PC-3 (cell line): ENCODE results near the gene KHDRBS2. TPM values are rescaled to one million over a fixed set of nuclear protein-coding genes. Genes with fewer than 3 reads are reported as not detected.

Experiments used
- ATAC-seq: fragments of 200-7000 bp; cut with Tn5 transposase; 2 replicates; pipeline ENCODE4 v1.9.1; 2020; ENCODE audit warnings: mild to moderate bottlenecking, moderate library complexity
- BruUV-seq: library from RNA; stranded (reverse); fragments of 400-500 nt; replicated peaks from 2 replicates; lab custom pipeline; 2021; lab: Mats Ljungman, UMichigan
- CTCF ChIA-PET: fragments of 300-600 bp; sonication (Branson Sonifier 250); formaldehyde crosslinking; loops from one replicate; lab custom pipeline; 2022; ENCODE audit warnings: antibody characterized with exemption; lab: Charles Lee
- POLR2A ChIA-PET: fragments of 300-600 bp; sonication (Branson Sonifier 250); formaldehyde crosslinking; loops from one replicate; lab custom pipeline; 2022; ENCODE audit warnings: antibody characterized with exemption; ENCODE audit not compliant: unreplicated experiment; lab: Charles Lee
- DNase-seq: peaks from one replicate; pipeline ENCODE4 v3.0.0-alpha.2; 2015
- H2AFZ ChIP-seq: fragments of 300-600 bp; sonication (generic); 2 replicates; pipeline ENCODE4 v1.6.0; 2016; ENCODE audit warnings: antibody characterized with exemption, low read length
- H3F3A ChIP-seq: fragments of 300-600 bp; sonication (generic); one replicate; pipeline ENCODE4 v1.6.0; 2017; ENCODE audit warnings: antibody characterized with exemption, low read length, control low read depth, mild to moderate bottlenecking; ENCODE audit not compliant: unreplicated experiment
- H3K27ac ChIP-seq: fragments of 300-600 bp; sonication (generic); 2 replicates; pipeline ENCODE4 v1.5.1; 2016; ENCODE audit warnings: mild to moderate bottlenecking, low read length
- H3K27me3 ChIP-seq: fragments of 300-600 bp; sonication (generic); 2 replicates; pipeline ENCODE4 v1.6.1; 2016; ENCODE audit warnings: low read length, mixed read lengths
- H3K36me3 ChIP-seq: fragments of 300-600 bp; sonication (generic); 2 replicates; pipeline ENCODE4 v1.6.1; 2016; ENCODE audit warnings: low read depth, mixed run types, low read length, mixed read lengths
- H3K4me1 ChIP-seq: fragments of 300-600 bp; sonication (generic); 2 replicates; pipeline ENCODE4 v1.5.1; 2016; ENCODE audit warnings: low read length; ENCODE audit not compliant: insufficient read depth
- H3K4me2 ChIP-seq: fragments of 300-600 bp; sonication (generic); 2 replicates; pipeline ENCODE4 v1.6.0; 2016; ENCODE audit warnings: low read length
- H3K4me3 ChIP-seq: fragments of 300-600 bp; sonication (generic); 2 replicates; pipeline ENCODE4 v1.5.1; 2016; ENCODE audit warnings: mild to moderate bottlenecking, low read length, mixed read lengths
- H3K79me2 ChIP-seq: fragments of 300-600 bp; sonication (generic); 2 replicates; pipeline ENCODE4 v1.6.1; 2017; ENCODE audit warnings: low read length, mixed read lengths
- H3K9ac ChIP-seq: fragments of 300-600 bp; sonication (generic); 2 replicates; pipeline ENCODE4 v1.6.0; 2016; ENCODE audit warnings: mild to moderate bottlenecking, low read length
- H3K9me2 ChIP-seq: fragments of 300-600 bp; sonication (generic); replicated peaks from 2 replicates; pipeline ENCODE4 v1.6.1; 2016; ENCODE audit warnings: mixed run types, low read length, mixed read lengths
- H3K9me3 ChIP-seq: fragments of 300-600 bp; sonication (generic); 2 replicates; pipeline ENCODE4 v1.6.1; 2016; ENCODE audit warnings: low read length, mixed read lengths
- H4K20me1 ChIP-seq: fragments of 300-600 bp; sonication (generic); 2 replicates; pipeline ENCODE4 v1.6.1; 2016; ENCODE audit warnings: low read length, mixed read lengths
- CTCF ChIP-seq: fragments of 300-600 bp; sonication (generic); conservative IDR thresholded peaks from 2 replicates; pipeline ENCODE4 v1.5.1; 2017; ENCODE audit warnings: antibody characterized with exemption, low read depth, mild to moderate bottlenecking, low read length
- EZH2 ChIP-seq: fragments of 300-600 bp; sonication (generic); IDR thresholded peaks from one replicate; pipeline ENCODE4 v1.6.1; 2017; ENCODE audit warnings: antibody characterized with exemption, mild to moderate bottlenecking, low read length; ENCODE audit not compliant: unreplicated experiment
- EZH2phosphoT487 ChIP-seq: fragments of 300-600 bp; sonication (generic); IDR thresholded peaks from 2 replicates; pipeline ENCODE4 v1.6.1; 2018; ENCODE audit warnings: mild to moderate bottlenecking, antibody characterized with exemption, low read length, borderline replicate concordance
- intact Hi-C: fragments of 100-400 bp; cut with micrococcal nuclease; formaldehyde crosslinking; loops from 2 replicates; pipeline ENCODE4 v1.9.0; 2023
- total RNA-seq: library from RNA; depleted of rRNA; stranded (reverse); fragments of >200 nt; gene quantifications from 2 replicates; pipeline ENCODE4 v1.2.3, GENCODE V29; 2014

The KHDRBS2 gene
- total RNA-seq, 1 experiment from 2014 or later = not detected

DNA sequence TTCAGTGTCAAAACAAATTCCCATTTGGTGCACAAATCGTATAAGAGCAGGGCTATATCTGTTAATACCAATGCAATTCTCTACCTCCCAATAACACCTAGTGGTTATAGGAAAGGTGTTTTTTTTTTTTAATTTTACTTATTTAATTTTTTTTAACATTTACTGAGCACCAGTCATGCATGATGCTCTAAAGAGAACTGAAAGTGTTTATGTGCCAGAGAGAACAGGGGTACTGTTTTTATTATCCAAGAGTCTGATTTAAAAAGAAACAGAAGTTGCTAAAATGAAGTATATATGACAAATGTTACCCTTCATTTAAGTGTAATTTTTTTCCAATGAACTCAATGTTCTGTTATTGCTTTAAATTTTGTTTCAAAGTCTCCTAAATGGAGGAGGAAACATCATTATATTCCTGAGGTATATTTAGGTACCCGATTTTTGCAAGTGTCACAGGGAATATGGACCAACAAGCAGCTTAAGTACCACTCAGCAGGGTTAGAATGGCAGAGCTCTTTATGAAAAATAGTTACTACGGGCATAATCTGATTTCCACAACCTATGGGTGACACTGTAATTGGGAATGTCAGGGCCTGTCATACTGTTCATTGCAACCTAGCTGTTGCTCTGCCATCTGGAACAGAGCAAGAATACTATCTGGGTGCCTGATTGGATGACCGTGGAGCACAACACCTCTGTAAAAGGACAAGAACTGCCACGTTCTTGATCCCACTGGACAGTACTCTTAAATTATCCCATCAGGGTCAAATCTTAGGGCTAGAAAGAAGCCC, 195.4 kb downstream of the KHDRBS2 start:
- no peaks in the 10 kb centered on the region for H4K20me1 ChIP-seq
- H2AFZ ChIP-seq = no peak overlapping the region
- no peaks in the 10 kb centered on the region for H3K27me3 ChIP-seq
- intact Hi-C loops = no loop called here
- ChIA-PET CTCF (no interaction called here), POLR2A (no interaction called here)
- no peaks in the 10 kb centered on the region for H3K9me2 ChIP-seq
- DNase-seq (no peak), ATAC-seq (no peak)
- H3K9ac ChIP-seq = no peak overlapping the region
- no peak overlapping the region for H3K4me3 ChIP-seq
- H3K36me3 ChIP-seq = no peaks in the 10 kb centered on the region
- H3K4me1 ChIP-seq = no peaks in the 10 kb centered on the region
- no peak overlapping the region for H3K27ac ChIP-seq
- H3K79me2 ChIP-seq = no peaks in the 10 kb centered on the region
- TF ChIP-seq EZH2 = no peak
- no peak for TF ChIP-seq EZH2phosphoT487
- TF ChIP-seq CTCF = no peak
- no peaks in the 10 kb centered on the region for H3F3A ChIP-seq
- no peaks in the 10 kb centered on the region for H3K9me3 ChIP-seq
- no peak overlapping the region for H3K4me2 ChIP-seq
- no TSS peak for BruUV-seq

GRCh38 chr6:62089781-62090180, 196.2 kb downstream of the KHDRBS2 start:
- Histone ChIP-seq H3K9ac (no peak overlapping the region), H3K79me2 (no peaks in the 10 kb centered on the region), H3K4me3 (no peak overlapping the region), H3K4me2 (no peak overlapping the region), H3K27ac (no peak overlapping the region), H4K20me1 (no peaks in the 10 kb centered on the region), H3K9me2 (no peaks in the 10 kb centered on the region), H3K4me1 (no peaks in the 10 kb centered on the region), H3K9me3 (no peaks in the 10 kb centered on the region), H3K27me3 (no peaks in the 10 kb centered on the region), H3F3A (no peaks in the 10 kb centered on the region), H2AFZ (no peak overlapping the region), H3K36me3 (no peaks in the 10 kb centered on the region)
- POLR2A ChIA-PET = no interaction called here
- no peak for ATAC-seq
- no TSS peak for BruUV-seq
- no peak for DNase-seq
- TF ChIP-seq EZH2phosphoT487 = no peak
- no peak for TF ChIP-seq CTCF
- no peak for TF ChIP-seq EZH2
- CTCF ChIA-PET = no interaction called here
- intact Hi-C loops = no loop called here

GRCh38 chr6:62086047-62086446, 200.0 kb downstream of the KHDRBS2 start:
- CTCF ChIA-PET = no interaction called here
- Histone ChIP-seq H3K9me3 (no peaks in the 10 kb centered on the region), H3K9ac (no peak overlapping the region), H3K36me3 (no peaks in the 10 kb centered on the region), H3K79me2 (no peaks in the 10 kb centered on the region), H3K4me3 (no peak overlapping the region), H3K9me2 (no peaks in the 10 kb centered on the region), H3K4me2 (no peak overlapping the region), H3K4me1 (no peaks in the 10 kb centered on the region), H3F3A (no peaks in the 10 kb centered on the region), H3K27ac (no peak overlapping the region), H4K20me1 (no peaks in the 10 kb centered on the region), H2AFZ (no peak overlapping the region), H3K27me3 (no peaks in the 10 kb centered on the region)
- DNase-seq (no peak), ATAC-seq (no peak)
- TF ChIP-seq EZH2phosphoT487 (no peak), CTCF (no peak), EZH2 (no peak)
- POLR2A ChIA-PET = no interaction called here
- intact Hi-C loops = no loop called here
- no TSS peak for BruUV-seq
